Astrocyte (in vitro differentiated cells and primary cell): ENCODE measurements around the gene MAPKAP1. TPM values are rescaled to one million over a fixed set of nuclear protein-coding genes. Genes with fewer than 3 reads are reported as not detected.

Experiments
- DNase-seq: peaks from one replicate; pipeline ENCODE4 v3.0.0-alpha.2; 2010; ENCODE audit warnings: low read depth
- FAIRE-seq: peaks from 2 replicates; lab custom pipeline; 2011; peaks lifted over from hg19 to GRCh38; lab: Jason Lieb, UNC
- H2AFZ ChIP-seq: 2 replicates; pipeline ENCODE4 v1.6.0; 2012; ENCODE audit warnings: low read depth, low read length, inconsistent platforms
- H3K27ac ChIP-seq: 2 replicates; pipeline ENCODE4 v1.5.1; 2011; ENCODE audit warnings: low read depth, low read length, inconsistent platforms
- H3K27me3 ChIP-seq: 2 replicates; pipeline ENCODE4 v1.6.0; 2011; ENCODE audit warnings: low read length, inconsistent platforms; ENCODE audit not compliant: insufficient read depth
- H3K36me3 ChIP-seq: 2 replicates; pipeline ENCODE4 v1.5.1; 2011; ENCODE audit warnings: low read length, inconsistent platforms; ENCODE audit not compliant: insufficient read depth
- H3K4me1 ChIP-seq: 2 replicates; pipeline ENCODE4 v1.5.1; 2011; ENCODE audit warnings: low read length, inconsistent platforms; ENCODE audit not compliant: insufficient read depth
- H3K4me2 ChIP-seq: 2 replicates; pipeline ENCODE4 v1.6.0; 2012; ENCODE audit warnings: low read length, inconsistent platforms
- H3K4me3 ChIP-seq: 2 replicates; pipeline ENCODE4 v1.5.1; 2011; ENCODE audit warnings: low read depth, mild to moderate bottlenecking, low read length, inconsistent platforms; ENCODE audit not compliant: insufficient read depth
- H3K79me2 ChIP-seq: 2 replicates; pipeline ENCODE4 v1.6.0; 2012; ENCODE audit warnings: mild to moderate bottlenecking, low read length, inconsistent platforms; ENCODE audit not compliant: insufficient read depth
- H3K9ac ChIP-seq: 2 replicates; pipeline ENCODE4 v1.6.0; 2012; ENCODE audit warnings: mild to moderate bottlenecking, low read length, inconsistent platforms
- H3K9me3 ChIP-seq: 2 replicates; pipeline ENCODE4 v1.5.1; 2012; ENCODE audit warnings: low read depth, mild to moderate bottlenecking, low read length, inconsistent platforms; ENCODE audit not compliant: insufficient read depth
- H4K20me1 ChIP-seq: 2 replicates; pipeline ENCODE4 v1.6.0; 2012; ENCODE audit warnings: low read length, inconsistent platforms; ENCODE audit not compliant: insufficient read depth
- H3K27ac Mint-ChIP-seq: one replicate; pipeline ENCODE4 v1.8.0; 2021; ENCODE audit warnings: mild to moderate bottlenecking, mixed read lengths; ENCODE audit not compliant: unreplicated experiment
- H3K27me3 Mint-ChIP-seq: one replicate; pipeline ENCODE4 v1.8.0; 2021; ENCODE audit warnings: low read depth, mixed read lengths; ENCODE audit not compliant: unreplicated experiment
- H3K36me3 Mint-ChIP-seq: one replicate; pipeline ENCODE4 v1.8.0; 2021; ENCODE audit warnings: low read depth, mixed read lengths; ENCODE audit not compliant: unreplicated experiment
- H3K4me1 Mint-ChIP-seq: one replicate; pipeline ENCODE4 v1.8.0; 2021; ENCODE audit warnings: low read depth, mixed read lengths; ENCODE audit not compliant: unreplicated experiment
- H3K4me3 Mint-ChIP-seq: one replicate; pipeline ENCODE4 v1.8.0; 2021; ENCODE audit warnings: mild to moderate bottlenecking, moderate library complexity, mixed read lengths; ENCODE audit not compliant: unreplicated experiment
- H3K9me3 Mint-ChIP-seq: one replicate; pipeline ENCODE4 v1.8.0; 2021; ENCODE audit warnings: mild to moderate bottlenecking, mixed read lengths; ENCODE audit not compliant: unreplicated experiment
- EZH2 ChIP-seq: IDR thresholded peaks from 2 replicates; pipeline ENCODE4 v1.6.1; 2012; ENCODE audit warnings: mild to moderate bottlenecking, low read length, inconsistent platforms; ENCODE audit not compliant: insufficient read depth
- total RNA-seq: library from RNA; stranded (reverse); gene quantifications from 2 replicates; pipeline ENCODE4 v1.2.1, GENCODE V29; 2021
- TF ChIP-seq, protein P1 (sequence below): IDR thresholded peaks from 2 replicates; pipeline ENCODE4 v1.5.1; 2011; ENCODE audit warnings: low read depth, mild to moderate bottlenecking, inconsistent platforms, low read length, moderate library complexity; ENCODE audit not compliant: insufficient read depth

The MAPKAP1 gene
- total RNA-seq, 1 donor from 2014 or later: 109 TPM

GRCh38 chr9:125674981-125675973 is 31.7 kb downstream of the MAPKAP1 start:
- H3K79me2 ChIP-seq: peaks cover 68% of the 10 kb centered on the region
- Mint-ChIP-seq H3K4me3 (no peak overlapping the region), H3K27me3 (no peaks in the 10 kb centered on the region), H3K9me3 (no peaks in the 10 kb centered on the region), H3K27ac (peak overlapping the region; percentile 95), H3K4me1 (peaks cover 47% of the 10 kb centered on the region), H3K36me3 (peaks cover 2% of the 10 kb centered on the region)
- DNase-seq (peak; percentile 90), FAIRE-seq (peak; percentile 98)
- H3K27me3 ChIP-seq: no peaks in the 10 kb centered on the region
- peaks cover 3% of the 10 kb centered on the region for H3K36me3 ChIP-seq
- no peaks in the 10 kb centered on the region for H4K20me1 ChIP-seq
- no peaks in the 10 kb centered on the region for H3K9me3 ChIP-seq
- peak overlapping the region; percentile 84 for H3K27ac ChIP-seq
- H3K4me1 ChIP-seq: peaks cover 15% of the 10 kb centered on the region
- peak overlapping the region; percentile 64 for H3K9ac ChIP-seq
- TF ChIP-seq, protein P1, sequence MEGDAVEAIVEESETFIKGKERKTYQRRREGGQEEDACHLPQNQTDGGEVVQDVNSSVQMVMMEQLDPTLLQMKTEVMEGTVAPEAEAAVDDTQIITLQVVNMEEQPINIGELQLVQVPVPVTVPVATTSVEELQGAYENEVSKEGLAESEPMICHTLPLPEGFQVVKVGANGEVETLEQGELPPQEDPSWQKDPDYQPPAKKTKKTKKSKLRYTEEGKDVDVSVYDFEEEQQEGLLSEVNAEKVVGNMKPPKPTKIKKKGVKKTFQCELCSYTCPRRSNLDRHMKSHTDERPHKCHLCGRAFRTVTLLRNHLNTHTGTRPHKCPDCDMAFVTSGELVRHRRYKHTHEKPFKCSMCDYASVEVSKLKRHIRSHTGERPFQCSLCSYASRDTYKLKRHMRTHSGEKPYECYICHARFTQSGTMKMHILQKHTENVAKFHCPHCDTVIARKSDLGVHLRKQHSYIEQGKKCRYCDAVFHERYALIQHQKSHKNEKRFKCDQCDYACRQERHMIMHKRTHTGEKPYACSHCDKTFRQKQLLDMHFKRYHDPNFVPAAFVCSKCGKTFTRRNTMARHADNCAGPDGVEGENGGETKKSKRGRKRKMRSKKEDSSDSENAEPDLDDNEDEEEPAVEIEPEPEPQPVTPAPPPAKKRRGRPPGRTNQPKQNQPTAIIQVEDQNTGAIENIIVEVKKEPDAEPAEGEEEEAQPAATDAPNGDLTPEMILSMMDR: no peak
- no peak for TF ChIP-seq EZH2
- peak overlapping the region; percentile 14 for H3K4me3 ChIP-seq
- H2AFZ ChIP-seq: no peak overlapping the region
- peak overlapping the region; percentile 76 for H3K4me2 ChIP-seq

- DNase-seq: no peak
- peaks cover 48% of the 10 kb centered on the region for H3K79me2 ChIP-seq
- no peak overlapping the region for H3K4me2 ChIP-seq
- no peak overlapping the region for H3K9ac ChIP-seq
- Mint-ChIP-seq H3K9me3 (no peaks in the 10 kb centered on the region), H3K4me1 (peaks cover 41% of the 10 kb centered on the region), H3K27ac (peak overlapping the region; percentile 68), H3K36me3 (peaks cover 4% of the 10 kb centered on the region), H3K27me3 (no peaks in the 10 kb centered on the region), H3K4me3 (no peak overlapping the region)
- peaks cover 15% of the 10 kb centered on the region for H3K4me1 ChIP-seq
- H3K4me3 ChIP-seq: no peak overlapping the region
- H3K36me3 ChIP-seq: peaks cover 3% of the 10 kb centered on the region
- H3K27ac ChIP-seq: no peak overlapping the region
- no peaks in the 10 kb centered on the region for H3K27me3 ChIP-seq
- H4K20me1 ChIP-seq: no peaks in the 10 kb centered on the region
- no peak overlapping the region for H2AFZ ChIP-seq
- H3K9me3 ChIP-seq: no peaks in the 10 kb centered on the region
- FAIRE-seq: no peak
- TF ChIP-seq EZH2: no peak
- TF ChIP-seq, protein P1: no peak
Measured at GRCh38 chr9:125672876-125673275, 34.1 kb downstream of the MAPKAP1 start.
